ENCODE results near the gene METTL18. TPM values are rescaled to one million over a fixed set of nuclear protein-coding genes. Genes with fewer than 3 reads are reported as not detected.

The METTL18 gene
- total RNA-seq, 2 experiments from 2014 or later, result 8.7 to 10.8 TPM

GRCh38 chr1:169746550-169746949 is 48.2 kb downstream of the METTL18 start:
- peaks cover 2% of the 10 kb centered on the region for H3K27me3 Mint-ChIP-seq

GRCh38 chr1:169745015-169745861 is 49.5 kb downstream of the METTL18 start:
- CTCF ChIA-PET, result no interaction called here
- no peak for ATAC-seq
- H3K27ac Mint-ChIP-seq, result no peak overlapping the region
- intact Hi-C loops (cut with micrococcal nuclease), result no loop called here
- no peak overlapping the region for H3K4me3 Mint-ChIP-seq
- H3K4me1 Mint-ChIP-seq (ENCODE audit: low read depth), result no peaks in the 10 kb centered on the region
- no peaks in the 10 kb centered on the region for H3K9me3 Mint-ChIP-seq
- no peak for TF ChIP-seq CTCF (IDR thresholded peaks at IDR 0.05)
- POLR2A ChIA-PET, result no interaction called here
- DNase-seq, result no peak
- H3K27me3 Mint-ChIP-seq, result peaks cover 2% of the 10 kb centered on the region
- H3K36me3 Mint-ChIP-seq (ENCODE audit: low read depth), result no peaks in the 10 kb centered on the region

More at GRCh38 chr1:169746550-169746949, 48.2 kb downstream of the METTL18 start:
- H3K36me3 Mint-ChIP-seq (ENCODE audit: low read depth), result no peaks in the 10 kb centered on the region
- intact Hi-C loops (cut with micrococcal nuclease), result no loop called here
- DNase-seq (no peak), ATAC-seq (no peak)
- ChIA-PET CTCF (no interaction called here), POLR2A (no interaction called here)
- no peaks in the 10 kb centered on the region for H3K9me3 Mint-ChIP-seq
- TF ChIP-seq CTCF (IDR thresholded peaks at IDR 0.05), result no peak
- no peak overlapping the region for H3K4me3 Mint-ChIP-seq
- H3K4me1 Mint-ChIP-seq (ENCODE audit: low read depth), result no peaks in the 10 kb centered on the region
- no peak overlapping the region for H3K27ac Mint-ChIP-seq

Other genes starting within 250 kb of the METTL18 start
- 10 to 100 TPM; 20.7 to 23.3 TPM for gene F5, start 208.4 kb downstream of the METTL18 start, total RNA-seq
- gene SELP, start 164.8 kb downstream of the METTL18 start, total RNA-seq, result under 1 TPM; 0.50 to 0.81 TPM
- 100 to 1,000 TPM; 105 to 110 TPM for gene SELL, start 83.3 kb downstream of the METTL18 start, total RNA-seq
- not detected for gene SELE, start 60.8 kb downstream of the METTL18 start, total RNA-seq
- 1 to 10 TPM; 7.7 to 8.4 TPM for gene SCYL3, start 99.0 kb upstream of the METTL18 start, total RNA-seq